ENCODE measurements around the gene C4orf46. TPM values are rescaled to one million over a fixed set of nuclear protein-coding genes. Genes with fewer than 3 reads are reported as not detected.

Gene C4orf46
- total RNA-seq, 1 experiment from 2014 or later, result 44.1 TPM

DNA sequence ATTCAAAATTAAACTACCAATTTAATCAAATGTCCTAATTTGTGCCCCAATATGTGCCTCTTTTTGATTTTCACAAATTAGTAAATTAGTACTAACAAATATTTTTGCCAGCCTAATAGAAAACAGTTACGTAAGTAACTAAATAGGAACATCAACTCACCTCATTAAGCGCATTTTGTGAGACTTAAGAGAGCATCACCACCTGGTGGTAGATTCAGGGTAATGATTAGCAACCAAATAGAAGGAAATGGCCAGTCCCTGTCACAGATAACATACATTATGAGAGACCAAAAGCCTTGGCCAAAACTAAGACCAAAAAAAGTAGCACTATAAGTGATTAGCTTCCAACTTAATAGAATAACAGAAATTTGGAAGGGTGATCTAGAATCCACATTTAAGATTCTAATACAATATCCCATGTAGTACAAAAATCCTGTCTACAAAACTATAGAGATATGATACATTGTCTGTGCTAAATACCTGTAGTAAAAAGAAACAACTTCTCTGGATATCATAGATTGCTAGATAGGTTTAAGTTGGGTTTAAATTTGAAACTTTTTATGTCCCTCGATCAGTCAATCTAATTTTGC, 46.7 kb downstream of the C4orf46 start:
- Histone ChIP-seq H3K27ac (ENCODE audit: low read depth, low read length, poor library complexity, severe bottlenecking) (no peak overlapping the region), H3K4me3 (ENCODE audit: low read depth, low read length, poor library complexity, severe bottlenecking) (no peak overlapping the region), H3K27me3 (replicated peaks; ENCODE audit: insufficient read depth, low read depth, low read length, poor library complexity) (peaks cover 17% of the 10 kb centered on the region), H3K36me3 (ENCODE audit: insufficient read depth, low read length, poor library complexity, severe bottlenecking) (no peaks in the 10 kb centered on the region), H3K4me1 (ENCODE audit: insufficient read depth, low read length, poor library complexity, severe bottlenecking) (no peaks in the 10 kb centered on the region), H3K9me3 (ENCODE audit: low read depth, low read length, poor library complexity, severe bottlenecking) (no peaks in the 10 kb centered on the region)
- DNase-seq (ENCODE audit: low spot score), result peak; percentile 74
- ChIA-PET POLR2A (ENCODE audit: low non-redundant PET) (no interaction called here), CTCF (no interaction called here)
- TF ChIP-seq EZH2 (IDR thresholded peaks at IDR 0.05; ENCODE audit: borderline replicate concordance, low read depth, low read length, poor library complexity, severe bottlenecking), result no peak
- TF ChIP-seq, protein P1, sequence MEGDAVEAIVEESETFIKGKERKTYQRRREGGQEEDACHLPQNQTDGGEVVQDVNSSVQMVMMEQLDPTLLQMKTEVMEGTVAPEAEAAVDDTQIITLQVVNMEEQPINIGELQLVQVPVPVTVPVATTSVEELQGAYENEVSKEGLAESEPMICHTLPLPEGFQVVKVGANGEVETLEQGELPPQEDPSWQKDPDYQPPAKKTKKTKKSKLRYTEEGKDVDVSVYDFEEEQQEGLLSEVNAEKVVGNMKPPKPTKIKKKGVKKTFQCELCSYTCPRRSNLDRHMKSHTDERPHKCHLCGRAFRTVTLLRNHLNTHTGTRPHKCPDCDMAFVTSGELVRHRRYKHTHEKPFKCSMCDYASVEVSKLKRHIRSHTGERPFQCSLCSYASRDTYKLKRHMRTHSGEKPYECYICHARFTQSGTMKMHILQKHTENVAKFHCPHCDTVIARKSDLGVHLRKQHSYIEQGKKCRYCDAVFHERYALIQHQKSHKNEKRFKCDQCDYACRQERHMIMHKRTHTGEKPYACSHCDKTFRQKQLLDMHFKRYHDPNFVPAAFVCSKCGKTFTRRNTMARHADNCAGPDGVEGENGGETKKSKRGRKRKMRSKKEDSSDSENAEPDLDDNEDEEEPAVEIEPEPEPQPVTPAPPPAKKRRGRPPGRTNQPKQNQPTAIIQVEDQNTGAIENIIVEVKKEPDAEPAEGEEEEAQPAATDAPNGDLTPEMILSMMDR (conservative IDR thresholded peaks at IDR 0.05; ENCODE audit: low read depth, low read length), result peak; percentile 86
- BruUV-seq (replicated peaks), result no TSS peak
- intact Hi-C loops (cut with micrococcal nuclease; ENCODE audit: unreplicated experiment), result loop anchor here (1.0 to 10.0 kb wide), 3 partner anchors 214 to 630 kb away; no protein-coding TSS in a partner anchor

GRCh38 chr4:158622251-158622650, 49.4 kb downstream of the C4orf46 start:
- peaks cover 7% of the 10 kb centered on the region for H3K27me3 ChIP-seq (replicated peaks; ENCODE audit: insufficient read depth, low read depth, low read length, poor library complexity)
- no peaks in the 10 kb centered on the region for H3K4me1 ChIP-seq (ENCODE audit: insufficient read depth, low read length, poor library complexity, severe bottlenecking)
- H3K27ac ChIP-seq (ENCODE audit: low read depth, low read length, poor library complexity, severe bottlenecking), result no peak overlapping the region
- no peaks in the 10 kb centered on the region for H3K9me3 ChIP-seq (ENCODE audit: low read depth, low read length, poor library complexity, severe bottlenecking)
- H3K36me3 ChIP-seq (ENCODE audit: insufficient read depth, low read length, poor library complexity, severe bottlenecking), result no peaks in the 10 kb centered on the region
- DNase-seq (ENCODE audit: low spot score), result no peak
- POLR2A ChIA-PET (ENCODE audit: low non-redundant PET), result no interaction called here
- CTCF ChIA-PET, result no interaction called here
- intact Hi-C loops (cut with micrococcal nuclease; ENCODE audit: unreplicated experiment), result loop anchor here (10.0 kb wide), 1 partner anchor 627 kb away; no protein-coding TSS in a partner anchor
- H3K4me3 ChIP-seq (ENCODE audit: low read depth, low read length, poor library complexity, severe bottlenecking), result no peak overlapping the region
- BruUV-seq (replicated peaks), result no TSS peak
- TF ChIP-seq, protein P1 (conservative IDR thresholded peaks at IDR 0.05; ENCODE audit: low read depth, low read length), result no peak
- no peak for TF ChIP-seq EZH2 (IDR thresholded peaks at IDR 0.05; ENCODE audit: borderline replicate concordance, low read depth, low read length, poor library complexity, severe bottlenecking)

GRCh38 chr4:158621729-158622128, 50.0 kb downstream of the C4orf46 start:
- TF ChIP-seq, protein P1 (conservative IDR thresholded peaks at IDR 0.05; ENCODE audit: low read depth, low read length), result no peak
- no peak for TF ChIP-seq EZH2 (IDR thresholded peaks at IDR 0.05; ENCODE audit: borderline replicate concordance, low read depth, low read length, poor library complexity, severe bottlenecking)
- no peak overlapping the region for H3K27ac ChIP-seq (ENCODE audit: low read depth, low read length, poor library complexity, severe bottlenecking)
- ChIA-PET POLR2A (ENCODE audit: low non-redundant PET) (no interaction called here), CTCF (interaction anchor here (1.0 kb wide), 1 partner anchor 211 kb away, joined by 3 read pairs; no protein-coding TSS in a partner anchor)
- BruUV-seq (replicated peaks), result no TSS peak
- no peaks in the 10 kb centered on the region for H3K36me3 ChIP-seq (ENCODE audit: insufficient read depth, low read length, poor library complexity, severe bottlenecking)
- DNase-seq (ENCODE audit: low spot score), result no peak
- no peaks in the 10 kb centered on the region for H3K4me1 ChIP-seq (ENCODE audit: insufficient read depth, low read length, poor library complexity, severe bottlenecking)
- H3K27me3 ChIP-seq (replicated peaks; ENCODE audit: insufficient read depth, low read depth, low read length, poor library complexity), result peaks cover 7% of the 10 kb centered on the region
- no peak overlapping the region for H3K4me3 ChIP-seq (ENCODE audit: low read depth, low read length, poor library complexity, severe bottlenecking)
- intact Hi-C loops (cut with micrococcal nuclease; ENCODE audit: unreplicated experiment), result loop anchor here (10.0 kb wide), 1 partner anchor 627 kb away; no protein-coding TSS in a partner anchor
- no peaks in the 10 kb centered on the region for H3K9me3 ChIP-seq (ENCODE audit: low read depth, low read length, poor library complexity, severe bottlenecking)

All from A673 (cell line).